IMR-90 (cell line): ENCODE data around the gene PABPC1L.

Experiments used
- BHLHE40 ChIP-seq: fragments of 150-350 bp; IDR thresholded peaks from 2 replicates; pipeline ENCODE4 v1.6.1; 2016; ENCODE audit warnings: mild to moderate bottlenecking, low read depth, low read length
- CTCF ChIP-seq: conservative IDR thresholded peaks from 2 replicates; pipeline ENCODE4 v1.5.1; 2012; ENCODE audit warnings: mild to moderate bottlenecking, low read depth, low read length, improper control_type of control experiment
- MAZ ChIP-seq: IDR thresholded peaks from 2 replicates; pipeline ENCODE4 v1.6.1; 2012; ENCODE audit warnings: low read depth, mild to moderate bottlenecking, low read length, improper control_type of control experiment, moderate library complexity, borderline replicate concordance
- MXI1 ChIP-seq: IDR thresholded peaks from 2 replicates; pipeline ENCODE4 v1.6.1; 2012; ENCODE audit warnings: low read depth, mild to moderate bottlenecking, low read length, moderate library complexity, borderline replicate concordance
- POLR2A ChIP-seq: IDR thresholded peaks from 2 replicates; pipeline ENCODE4 v1.6.1; 2012; ENCODE audit warnings: mild to moderate bottlenecking, low read depth, low read length
- RCOR1 ChIP-seq: IDR thresholded peaks from 2 replicates; pipeline ENCODE4 v1.6.1; 2012; ENCODE audit warnings: mild to moderate bottlenecking, low read length, improper control_type of control experiment; ENCODE audit not compliant: insufficient replicate concordance
- RFX5 ChIP-seq: IDR thresholded peaks from 2 replicates; pipeline ENCODE4 v1.8.0; 2012; ENCODE audit warnings: low read depth, mild to moderate bottlenecking, low read length, moderate library complexity
- USF2 ChIP-seq: fragments of 150-350 bp; IDR thresholded peaks from 2 replicates; pipeline ENCODE4 v1.6.1; 2017; ENCODE audit warnings: mild to moderate bottlenecking, antibody characterized with exemption, low read length, low read depth

GRCh38 chr20:44891826-44892225, 18.0 kb upstream of the PABPC1L start:
- TF ChIP-seq MXI1 (no peak), POLR2A (no peak), CTCF (no peak), RFX5 (no peak), MAZ (no peak), RCOR1 (no peak), BHLHE40 (no peak), USF2 (no peak)
